Measurements from ENCODE around the gene HBZ.
A peak's percentile ranks its signal among the peaks of the same experiment; 100 is the strongest.
"Not testable (repeated sequence)": the region's sequence is repeated elsewhere in the genome, so short reads cannot be mapped to it uniquely, and the experiment has no call there.

HBZ gene

GRCh38 chr16:152141-153128 lies at the start of gene HBZ:
Gene HBZ (plus strand): TSS chr16:152644. CDS start chr16:152910, 266 bp downstream.
- DNase-seq (ENCODE audit: low read depth in 1 of 2, low spot score in 1 of 2), result no peak

- no peak for DNase-seq (ENCODE audit: low read depth in 1 of 2, low spot score in 1 of 2)
These were observed 48.1 kb upstream of the HBZ start for GRCh38 chr16:104355-104754.

GRCh38 chr16:104928-105327 lies 47.5 kb upstream of the HBZ start:
- no peak for DNase-seq (ENCODE audit: low read depth in 1 of 2, low spot score in 1 of 2)

GRCh38 chr16:105521-105920 lies 46.9 kb upstream of the HBZ start:
- DNase-seq (ENCODE audit: low read depth in 1 of 2, low spot score in 1 of 2), result no peak

- DNase-seq (ENCODE audit: low read depth in 1 of 2, low spot score in 1 of 2), result peak in 1 of 2 donors; percentile 13
These were observed 45.7 kb upstream of the HBZ start for GRCh38 chr16:106623-107324.

- no peak for DNase-seq (ENCODE audit: low read depth in 1 of 2, low spot score in 1 of 2)
These were observed 40.1 kb upstream of the HBZ start for GRCh38 chr16:112153-112840.

DNA sequence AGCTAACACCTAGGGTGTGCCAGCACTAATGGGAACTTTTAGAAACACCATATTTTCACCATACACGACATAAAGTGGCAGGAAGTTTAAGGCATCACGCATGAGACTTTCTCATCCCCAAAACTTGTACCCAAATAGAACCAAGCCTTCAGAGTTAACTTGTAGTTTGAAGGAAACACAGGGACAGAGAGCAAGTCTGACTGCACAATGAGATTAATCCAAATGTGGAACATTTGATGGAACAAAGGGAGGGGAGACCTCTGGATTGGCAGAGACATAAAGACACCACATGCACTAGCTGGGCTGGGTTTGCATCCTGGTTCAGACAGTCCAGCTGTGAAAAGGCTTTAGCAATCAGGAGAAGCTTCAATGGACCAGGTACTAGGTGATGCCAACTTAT lies 38.1 kb upstream of the HBZ start:
- no peak for DNase-seq (ENCODE audit: low read depth in 1 of 2, low spot score in 1 of 2)

DNA sequence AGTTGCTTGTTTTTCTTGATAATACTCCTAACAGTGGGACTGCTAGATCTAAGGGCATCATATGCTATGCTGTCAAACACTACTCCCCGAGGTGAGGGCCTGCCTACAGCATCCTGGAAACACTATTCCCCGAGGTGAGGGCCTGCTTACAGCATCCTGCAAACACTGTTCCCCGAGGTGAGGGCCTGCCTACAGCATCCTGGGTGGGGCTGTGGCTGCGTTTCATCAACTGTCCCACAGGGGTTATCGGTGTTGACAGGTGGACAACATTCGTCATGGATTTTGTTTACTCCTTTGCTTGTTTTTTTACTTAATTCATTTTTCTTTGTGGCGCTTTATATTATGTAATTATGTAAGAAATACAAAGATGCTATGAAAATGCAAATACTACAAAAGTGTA lies 36.4 kb upstream of the HBZ start:
- no peak for DNase-seq (ENCODE audit: low read depth in 1 of 2, low spot score in 1 of 2)

DNA sequence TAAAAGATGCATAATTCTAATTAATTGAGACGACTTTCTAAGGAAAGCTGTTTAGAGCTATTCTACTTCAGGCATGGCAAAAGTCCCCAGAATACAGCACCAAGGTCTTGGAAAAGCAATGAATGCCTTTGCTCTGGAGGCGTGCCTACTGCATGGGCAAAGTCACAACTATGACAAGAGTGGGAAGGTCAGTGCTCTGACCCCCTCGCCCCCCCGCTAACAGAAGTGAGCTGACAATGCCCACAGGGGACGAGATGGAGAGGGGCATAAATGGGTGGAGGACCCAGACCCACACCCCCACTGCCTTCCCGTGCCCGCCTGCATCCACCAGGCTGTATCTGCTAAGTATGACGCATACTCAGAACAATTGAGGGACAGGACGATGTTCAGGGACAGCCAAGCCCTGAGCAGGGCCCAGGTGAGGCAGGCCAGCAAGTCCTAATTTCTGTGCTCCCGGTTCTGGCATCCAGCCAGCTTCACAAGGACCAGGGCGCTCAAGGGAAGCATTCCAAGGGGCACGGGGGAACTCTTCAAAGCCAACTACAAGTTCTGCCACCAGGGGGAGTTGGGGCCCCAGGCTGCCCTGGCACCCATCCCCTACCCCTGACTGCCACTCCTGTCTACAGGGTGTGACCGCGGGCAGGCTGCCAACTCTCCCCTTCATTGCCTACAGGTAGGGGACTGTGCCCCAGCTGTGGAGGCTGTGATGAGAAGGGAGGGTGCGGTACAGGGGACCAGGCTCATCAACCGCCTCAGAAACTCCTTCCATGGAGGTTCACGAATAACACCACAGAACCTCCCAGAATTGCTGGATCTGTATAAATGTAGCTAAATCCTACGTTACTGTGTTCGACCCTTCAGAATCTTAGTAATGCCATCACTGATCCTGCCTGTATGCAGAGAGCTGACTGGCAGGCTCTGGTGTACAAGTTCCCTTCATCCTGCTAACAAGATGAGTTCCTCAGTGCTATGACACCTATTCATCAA lies 34.8 kb upstream of the HBZ start:
- DNase-seq (ENCODE audit: low read depth in 1 of 2, low spot score in 1 of 2), result peak; percentile 32 to 36

GRCh38 chr16:118857-119256 lies 33.6 kb upstream of the HBZ start:
- no peak for DNase-seq (ENCODE audit: low read depth in 1 of 2, low spot score in 1 of 2)

GRCh38 chr16:119295-119694 lies 33.1 kb upstream of the HBZ start:
- DNase-seq (ENCODE audit: low read depth in 1 of 2, low spot score in 1 of 2), result no peak

DNA sequence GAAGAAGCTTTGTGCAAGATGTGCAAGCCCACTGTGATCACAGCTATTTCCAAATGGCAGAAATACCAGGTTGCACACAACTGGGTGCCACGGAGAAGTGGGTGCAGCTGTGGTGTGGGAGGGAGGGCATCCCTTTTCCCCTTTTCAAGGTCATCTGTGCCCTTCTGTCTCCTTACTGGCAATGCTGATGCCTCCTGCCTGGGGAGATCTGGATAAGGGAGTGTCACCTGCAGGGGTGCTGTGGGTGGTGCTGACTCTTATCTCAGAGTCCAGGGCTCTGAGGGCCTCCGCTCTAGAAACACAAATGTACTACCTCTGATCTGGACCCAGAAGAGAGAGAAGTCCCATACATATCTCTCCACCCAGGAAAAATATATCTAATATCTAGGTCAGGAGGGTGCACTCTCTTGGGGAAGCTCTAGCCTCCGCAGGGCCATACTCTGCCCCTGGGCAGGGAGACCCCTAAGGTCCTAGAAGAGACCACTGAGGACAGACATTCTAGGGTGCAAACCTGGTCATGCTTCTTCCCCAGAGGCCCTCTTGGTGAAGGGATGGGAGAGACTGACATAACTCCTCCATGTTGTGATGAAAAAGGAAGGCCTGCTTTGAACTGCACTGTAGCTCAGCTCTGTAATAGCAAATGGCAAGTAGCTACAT lies 32.5 kb upstream of the HBZ start:
- no peak for DNase-seq (ENCODE audit: low read depth in 1 of 2, low spot score in 1 of 2)

DNA sequence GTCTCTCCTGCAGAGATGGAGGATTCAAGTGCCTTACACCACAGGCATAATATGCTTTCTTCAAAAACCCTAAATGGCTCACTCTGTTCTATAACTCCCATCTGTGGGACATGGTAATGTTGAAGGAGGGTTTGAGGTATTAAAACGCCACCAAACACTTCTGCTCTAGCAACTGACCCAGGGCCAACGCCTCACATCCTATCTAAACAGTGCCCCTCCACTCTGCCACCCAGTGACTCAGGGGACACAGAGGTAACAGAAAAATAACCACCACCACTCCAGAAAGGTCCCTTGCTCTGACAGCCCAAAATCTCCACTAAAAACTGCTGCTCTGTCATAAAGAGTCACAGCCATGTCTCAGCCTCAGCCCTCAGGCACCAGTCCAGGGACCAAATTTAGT lies 31.7 kb upstream of the HBZ start:
- DNase-seq (ENCODE audit: low read depth in 1 of 2, low spot score in 1 of 2), result no peak

- DNase-seq (ENCODE audit: low read depth in 1 of 2, low spot score in 1 of 2), result no peak
These were observed 30.1 kb upstream of the HBZ start for GRCh38 chr16:122361-122760.

GRCh38 chr16:123558-124350 lies 28.7 kb upstream of the HBZ start:
- DNase-seq (ENCODE audit: low read depth in 1 of 2, low spot score in 1 of 2), result not testable (repeated sequence)

DNA sequence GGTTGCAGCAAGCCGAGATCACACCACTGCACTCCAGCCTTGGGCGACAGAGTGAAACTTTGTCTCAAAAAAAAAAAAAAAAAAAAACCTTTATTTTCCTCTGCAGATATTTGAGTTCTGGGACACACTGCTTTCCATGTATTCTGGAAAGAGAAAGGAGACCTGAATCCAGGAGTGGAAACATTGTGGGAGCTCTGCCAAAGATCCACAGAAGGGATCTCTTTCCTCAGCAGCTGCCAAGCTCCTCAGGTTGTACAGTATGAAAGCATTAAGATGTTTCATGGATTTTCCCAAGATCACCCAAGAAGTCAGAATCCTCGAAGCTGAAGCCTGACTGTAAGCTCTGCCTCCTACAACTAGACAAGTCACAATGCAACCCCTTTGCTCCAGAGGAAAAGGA lies 27.4 kb upstream of the HBZ start:
- no peak for DNase-seq (ENCODE audit: low read depth in 1 of 2, low spot score in 1 of 2)

DNA sequence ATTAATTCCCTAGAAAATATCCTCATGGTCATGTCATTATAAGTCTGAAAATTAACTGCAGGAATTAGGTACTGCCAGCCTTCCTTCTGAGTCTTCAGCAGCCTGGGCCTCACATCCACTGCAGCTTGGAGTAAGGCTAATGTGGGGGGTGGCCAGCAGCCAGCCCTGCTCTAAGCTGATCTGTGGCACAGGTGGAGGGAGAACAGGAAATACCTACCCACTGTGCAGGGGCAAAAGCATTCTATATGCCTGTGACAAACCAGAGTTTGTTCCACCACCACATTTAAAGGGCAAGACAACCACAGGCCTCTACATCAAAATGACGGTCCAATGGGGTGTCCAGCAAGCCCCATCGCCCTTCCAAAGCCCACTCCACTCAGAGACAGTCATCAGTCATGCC lies 23.4 kb upstream of the HBZ start:
- no peak for DNase-seq (ENCODE audit: low read depth in 1 of 2, low spot score in 1 of 2)

- DNase-seq (ENCODE audit: low read depth in 1 of 2, low spot score in 1 of 2), result no peak
These were observed 21.8 kb upstream of the HBZ start for GRCh38 chr16:130533-131173.

- DNase-seq (ENCODE audit: low read depth in 1 of 2, low spot score in 1 of 2), result no peak
These were observed 20.3 kb upstream of the HBZ start for GRCh38 chr16:132120-132519.

All from stimulated activated CD4-positive, alpha-beta T cell treated with anti-CD3 and anti-CD28 coated beads, Interleukin-15, amount 100 ng/mL, for 1 hour (primary cell).